ENCODE results near the gene ALG3.

ALG3 gene

DNA sequence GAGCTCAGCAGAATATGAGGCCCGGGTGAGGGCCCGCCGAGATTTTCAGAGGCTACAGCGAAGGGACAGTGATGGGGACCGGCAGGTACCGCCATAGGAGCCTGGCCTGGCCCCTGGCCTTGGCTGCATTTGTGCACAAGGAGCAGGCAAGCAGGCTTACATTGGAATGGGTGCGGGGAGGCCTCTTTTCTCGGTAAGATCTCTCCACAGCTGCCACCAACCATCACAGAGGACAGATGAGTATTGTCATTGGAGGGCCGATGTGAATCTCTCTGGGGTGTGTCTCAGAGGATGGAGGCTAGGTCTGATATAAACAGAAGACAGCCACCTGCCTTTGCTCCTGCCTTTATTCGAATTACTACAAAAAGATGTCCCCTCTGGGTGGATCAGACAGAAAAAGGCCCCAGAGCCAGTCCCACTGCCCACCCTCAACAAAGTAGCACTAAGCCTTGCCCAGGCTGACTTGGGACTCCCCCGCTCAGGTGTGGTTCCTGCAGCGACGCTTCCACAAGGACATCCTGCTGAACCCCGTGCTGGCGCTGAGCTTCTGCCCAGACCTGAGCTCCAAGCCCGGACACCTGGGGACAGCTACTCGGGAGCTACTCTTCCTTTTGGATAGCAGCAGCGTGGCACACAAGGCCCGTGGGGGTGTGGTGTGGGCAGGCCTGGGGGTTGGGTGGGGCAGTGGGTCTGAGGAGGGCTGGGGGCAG, 13.9 kb downstream of the ALG3 start:
- no peak for DNase-seq

DNA sequence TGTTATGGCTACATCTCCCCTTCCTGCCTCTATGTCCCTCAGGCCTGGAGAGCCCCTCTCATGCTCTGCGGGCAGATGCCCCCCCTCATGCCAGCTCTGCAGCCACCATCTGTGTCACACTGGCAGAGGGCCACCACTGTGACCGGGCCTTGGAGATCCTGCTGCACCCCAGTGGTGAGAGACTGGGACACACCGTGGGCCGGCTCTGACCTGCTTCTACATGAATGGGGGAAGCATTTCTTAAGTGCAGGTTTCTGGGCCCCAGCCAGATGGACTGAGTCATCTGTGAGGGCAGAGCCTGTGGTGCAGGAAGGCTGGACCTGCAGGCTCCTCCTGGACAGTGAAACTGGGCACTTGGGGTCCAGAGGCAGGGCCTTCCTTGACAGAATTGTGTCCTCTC, 14.5 kb downstream of the ALG3 start:
- DNase-seq = no peak

DNA sequence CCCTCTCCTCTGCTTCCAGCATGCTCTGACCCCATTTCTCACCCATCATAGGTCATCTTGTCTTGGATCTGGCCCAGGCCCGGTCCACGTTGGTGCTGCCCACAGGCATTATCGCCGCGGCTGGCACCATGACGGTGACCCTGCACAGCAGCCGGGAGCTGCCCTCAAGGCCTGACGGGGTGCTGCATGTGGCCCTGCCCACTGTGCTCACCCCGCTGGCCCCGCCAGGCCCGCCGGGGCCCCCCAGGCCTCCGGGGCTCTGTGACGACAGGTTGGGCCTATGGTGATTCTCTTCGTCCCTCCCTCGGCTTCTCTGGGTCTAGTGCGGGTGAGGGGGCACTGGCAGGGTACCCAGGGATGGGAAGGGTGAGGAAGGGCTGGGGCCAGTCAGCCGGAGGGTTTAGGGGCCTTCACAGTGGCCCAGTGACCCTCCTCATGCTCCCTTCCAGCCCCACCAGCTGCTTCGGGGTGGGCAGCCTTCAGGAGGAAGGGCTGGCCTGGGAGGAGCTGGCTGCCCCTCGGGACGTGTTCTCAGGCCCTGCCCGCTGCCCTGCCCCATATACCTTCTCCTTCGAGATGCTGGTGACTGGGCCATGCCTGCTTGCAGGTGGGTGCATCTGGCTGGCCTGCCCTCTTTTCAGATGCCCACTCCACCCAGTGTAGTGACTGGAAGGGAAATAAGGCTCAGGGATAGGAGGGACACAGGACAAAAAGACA, 15.5 kb downstream of the ALG3 start:
- DNase-seq = no peak

DNA sequence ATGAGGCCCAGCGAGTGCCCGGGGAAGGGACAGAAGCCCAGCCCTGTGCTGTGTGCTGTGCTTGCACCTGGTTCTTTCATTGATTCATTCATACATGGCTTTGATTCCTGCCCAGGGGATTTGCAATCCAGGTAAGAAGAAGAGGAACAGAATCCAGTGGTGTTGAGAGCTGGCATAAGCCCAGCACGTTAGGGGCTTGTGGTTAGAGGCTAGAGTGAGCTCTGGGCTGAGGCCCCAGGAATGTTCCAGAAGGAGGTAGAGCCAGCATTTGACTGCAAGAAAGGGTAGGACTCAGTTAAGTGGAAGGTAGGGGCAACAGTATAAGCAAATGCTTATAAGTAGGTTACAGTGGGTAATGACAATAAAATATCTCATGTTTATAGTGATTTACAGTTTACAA, 17.1 kb downstream of the ALG3 start:
- DNase-seq = no peak

DNA sequence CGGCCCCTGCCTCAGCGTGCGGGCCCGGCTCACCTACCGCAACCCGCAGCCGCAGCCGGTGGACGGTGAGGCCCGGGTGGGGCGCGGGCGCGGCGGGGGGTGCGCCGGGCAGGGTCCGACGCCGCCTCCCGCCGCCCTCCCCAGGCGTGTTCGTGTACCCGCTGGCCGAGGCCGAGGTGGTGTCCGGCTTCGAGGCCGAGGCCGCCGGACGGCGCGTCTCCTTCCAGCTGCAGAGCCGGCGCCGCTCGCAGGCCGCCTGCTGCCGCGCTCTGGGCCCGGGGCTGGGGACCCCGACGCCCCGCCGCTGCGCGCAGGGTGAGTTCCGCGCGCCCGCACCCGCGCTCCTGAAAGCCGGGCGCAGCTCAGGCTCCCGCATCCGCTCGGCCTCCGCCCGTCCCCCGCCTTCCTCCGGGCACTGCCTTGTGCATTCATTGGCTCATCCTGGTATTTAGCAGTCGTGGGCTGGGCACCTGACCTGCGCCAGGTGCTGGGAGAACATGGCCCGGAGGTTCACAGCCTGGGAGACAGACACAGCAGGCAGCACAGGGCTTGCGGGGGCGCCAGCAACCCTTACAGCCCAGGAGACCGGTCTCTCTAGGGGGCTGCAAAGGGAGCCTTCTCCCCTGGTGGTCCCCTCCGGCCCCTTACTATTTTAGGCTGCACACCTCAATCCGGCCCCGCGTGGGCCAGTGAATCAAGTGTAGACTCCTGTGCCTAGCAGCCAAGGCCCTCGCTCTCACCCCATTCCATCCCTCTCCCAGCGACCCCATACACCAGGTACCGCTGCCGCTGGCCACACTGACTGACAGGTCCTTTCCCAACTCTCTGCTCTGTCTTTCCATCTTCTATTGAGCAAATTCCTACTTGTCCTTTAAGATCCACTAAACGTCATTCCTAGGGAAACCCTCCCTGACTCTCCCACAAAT, 17.9 kb downstream of the ALG3 start:
- DNase-seq = no peak

DNA sequence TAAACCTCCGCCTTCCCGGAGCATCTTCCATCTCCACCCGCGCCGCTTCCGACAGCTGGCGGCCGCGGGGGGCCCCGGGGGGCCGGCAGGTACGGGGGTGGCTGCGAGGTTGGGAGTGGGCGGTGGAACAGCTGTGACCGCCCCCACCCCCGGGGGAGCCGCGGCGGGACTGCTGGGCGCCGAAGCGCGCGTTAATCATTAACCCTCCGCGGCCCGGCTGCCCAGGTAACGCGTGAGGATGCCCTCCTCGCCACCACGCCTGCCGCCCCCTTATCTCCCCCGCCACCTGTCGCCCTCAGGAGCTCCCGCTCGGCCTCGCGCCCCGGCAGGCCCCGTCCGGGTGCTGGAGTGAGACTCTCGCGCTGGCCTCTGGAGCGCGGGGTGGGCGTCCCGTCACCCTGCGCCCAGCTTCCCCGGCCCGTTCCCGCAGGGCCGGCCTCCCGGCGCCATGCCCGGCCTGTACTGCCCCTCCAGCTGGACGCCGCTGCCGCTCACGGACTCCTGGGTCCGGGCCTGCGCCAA, 18.6 kb downstream of the ALG3 start:
- peak; percentile 69 for DNase-seq

DNA sequence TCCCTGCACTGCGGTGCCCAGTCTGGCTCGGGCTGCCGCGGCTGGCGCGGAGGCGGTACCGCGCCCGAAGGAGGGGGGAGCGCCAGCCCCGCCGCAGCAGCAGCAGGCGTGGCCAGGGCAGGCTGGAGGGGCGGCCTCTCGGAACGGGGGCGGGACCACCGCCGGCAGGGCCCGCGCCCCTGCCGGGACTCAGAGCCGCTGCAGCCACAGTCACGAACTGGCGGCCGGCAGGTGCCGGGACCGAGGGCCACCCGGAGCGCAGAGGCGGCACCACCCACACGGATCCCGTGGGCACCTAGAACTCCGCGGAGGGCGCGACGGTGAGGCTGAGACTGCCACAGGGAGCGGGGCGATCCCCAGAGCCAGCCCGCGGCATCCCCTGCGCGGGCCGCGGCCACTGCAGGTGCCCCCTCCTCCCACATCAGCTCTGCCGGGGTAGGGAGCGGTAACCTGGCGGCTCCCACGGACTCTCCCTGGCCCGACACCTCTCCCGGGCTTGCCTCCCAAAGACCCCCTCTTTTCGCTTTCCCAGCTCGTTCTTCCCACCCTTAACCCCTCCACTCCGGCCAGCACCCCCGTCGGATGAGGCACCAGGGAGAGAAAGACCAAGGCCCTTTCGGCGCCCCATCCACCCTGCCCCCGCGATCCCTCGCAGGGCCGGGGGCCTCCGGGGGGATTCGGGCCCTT, 19.2 kb downstream of the ALG3 start, which contains the start of gene VWA5B2:
VWA5B2 (plus strand) TSS at position 192 of the 687 bp plus-strand sequence. CDS start 944 bp downstream, outside the sequence.
- peak; percentile 92 for DNase-seq

DNA sequence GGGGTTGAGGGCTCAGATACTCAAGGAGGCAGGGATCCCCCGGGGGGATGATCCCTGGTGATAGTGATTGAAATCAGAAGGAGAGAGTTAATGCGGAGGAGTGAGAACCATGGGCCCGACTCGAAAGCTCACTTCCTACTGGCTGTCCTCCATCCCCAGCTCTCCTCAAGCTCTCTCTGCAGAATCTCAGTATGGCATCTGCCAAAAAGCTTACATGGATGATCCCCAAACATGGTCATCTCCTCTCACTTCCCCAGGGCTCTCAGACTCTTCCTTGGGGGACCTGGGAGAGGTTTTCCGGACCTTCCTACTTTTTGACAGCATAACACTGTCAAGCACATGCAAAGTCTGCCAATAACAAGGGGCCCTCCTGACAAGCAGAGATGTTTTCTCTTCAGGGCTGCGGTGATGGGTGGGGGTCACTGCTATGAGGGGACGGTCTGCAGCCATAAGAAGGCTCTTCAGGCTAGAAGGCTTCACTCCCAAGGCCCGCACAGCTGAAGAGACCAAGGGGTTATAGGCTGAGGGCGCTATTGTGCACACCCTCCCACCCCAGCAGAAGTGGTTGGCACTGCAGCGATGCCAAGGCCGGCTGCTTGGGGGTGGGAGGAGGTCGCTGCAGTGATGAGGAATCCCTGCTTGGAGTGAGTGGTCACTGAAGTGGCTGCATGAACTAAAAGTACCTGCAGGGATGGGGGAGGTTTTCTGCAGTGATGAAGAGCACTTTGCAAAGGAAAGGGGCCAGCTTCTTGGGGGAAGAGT, 20.2 kb downstream of the ALG3 start:
- DNase-seq = no peak

DNA sequence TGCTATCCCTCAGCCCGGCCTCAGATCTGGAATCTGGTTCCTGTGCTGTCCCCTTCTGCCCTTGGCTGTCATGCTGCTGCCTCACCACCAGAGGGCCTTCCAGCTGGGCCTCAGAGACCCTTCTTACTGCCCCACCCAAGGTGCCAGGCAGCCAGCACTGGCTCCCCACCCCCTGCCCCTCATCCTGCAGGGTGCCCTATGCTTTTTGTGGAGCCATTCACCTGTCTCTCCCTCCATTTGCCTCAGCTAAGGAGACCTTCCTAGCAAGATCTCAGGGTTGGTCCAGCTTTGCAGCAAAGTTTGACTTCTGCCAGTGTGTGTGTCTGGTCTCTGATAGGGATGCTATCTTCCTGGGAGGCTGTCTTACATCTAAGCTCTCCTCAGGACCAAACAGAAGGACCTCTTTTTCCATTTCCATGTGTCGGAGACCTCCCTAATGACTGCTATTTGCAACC, 21.3 kb downstream of the ALG3 start:
- DNase-seq = peak; percentile 57

DNA sequence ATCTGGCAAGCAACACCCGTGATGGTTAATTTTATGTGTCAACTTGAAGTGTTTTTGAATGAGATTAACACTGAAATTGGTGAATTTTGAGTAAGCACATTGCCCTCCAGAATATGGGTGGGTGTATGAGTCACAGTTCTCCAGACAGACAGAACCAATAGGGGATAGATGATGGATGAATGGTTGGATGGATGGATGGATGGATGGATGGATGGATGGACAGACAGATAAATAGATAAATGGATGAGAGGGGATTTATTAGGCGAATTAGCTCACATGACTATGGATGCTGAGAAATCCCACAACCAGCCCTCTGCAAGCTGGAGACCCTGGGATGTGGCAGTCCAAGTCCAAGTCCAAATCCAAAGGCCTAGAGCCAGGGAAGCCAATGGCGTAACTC, 24.8 kb downstream of the ALG3 start:
- DNase-seq = no peak

DNA sequence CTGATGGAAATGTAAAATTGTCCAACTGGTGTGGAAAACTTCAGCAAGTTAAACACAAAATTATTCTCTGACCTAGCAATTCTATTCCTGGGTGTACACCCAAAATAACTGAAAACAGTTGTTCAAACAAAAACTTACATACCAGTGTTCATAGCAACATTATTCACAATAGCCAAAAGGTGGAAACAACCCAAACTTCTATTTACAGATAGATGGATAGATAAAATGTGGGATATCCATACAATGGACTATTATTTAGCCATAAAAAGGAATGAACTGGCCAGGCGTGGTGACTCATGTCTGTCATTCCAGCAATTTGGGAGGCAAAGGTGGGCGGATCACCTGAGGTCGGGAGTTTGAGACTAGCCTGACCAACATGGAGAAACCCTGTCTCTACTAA, 26.2 kb downstream of the ALG3 start:
- DNase-seq = no peak

DNA sequence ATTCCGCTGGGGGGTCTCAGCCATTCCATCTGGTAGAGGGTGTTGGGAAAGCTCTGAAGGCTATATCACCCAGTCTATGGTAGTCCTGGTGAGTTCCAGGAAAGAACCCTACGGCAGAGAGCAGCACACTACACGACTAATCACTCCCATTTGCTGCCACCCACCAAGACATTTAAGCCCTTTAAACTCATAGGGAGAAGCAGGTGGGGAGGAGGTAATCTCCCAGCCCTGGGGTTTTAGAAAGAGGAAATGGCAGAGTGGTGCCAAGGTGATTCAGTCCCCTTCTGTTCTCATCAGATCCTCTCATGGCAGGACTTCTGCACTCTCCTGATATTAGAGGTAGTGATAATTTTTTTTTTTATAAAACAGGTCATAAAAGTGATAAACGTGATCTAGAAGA, 29.9 kb downstream of the ALG3 start:
- DNase-seq = no peak

DNA sequence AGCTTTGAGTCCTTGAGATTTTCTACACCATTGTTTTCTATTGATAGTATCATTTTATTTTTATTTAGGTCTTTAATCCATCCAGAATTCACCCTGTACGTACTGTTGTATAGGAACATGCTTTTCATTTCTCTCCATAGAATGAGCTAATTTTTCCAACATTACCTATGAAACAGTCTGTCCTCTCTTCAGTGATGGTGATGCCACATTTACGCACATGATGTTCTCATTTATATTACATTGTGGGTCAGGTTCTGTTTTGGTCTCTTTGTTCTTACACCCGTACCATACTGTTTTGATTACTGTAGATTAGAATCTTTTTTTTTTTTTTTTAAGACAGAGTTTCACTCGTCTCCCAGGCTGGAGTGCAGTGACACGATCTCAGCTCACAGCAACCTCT, 37.0 kb downstream of the ALG3 start:
- no peak for DNase-seq

DNA sequence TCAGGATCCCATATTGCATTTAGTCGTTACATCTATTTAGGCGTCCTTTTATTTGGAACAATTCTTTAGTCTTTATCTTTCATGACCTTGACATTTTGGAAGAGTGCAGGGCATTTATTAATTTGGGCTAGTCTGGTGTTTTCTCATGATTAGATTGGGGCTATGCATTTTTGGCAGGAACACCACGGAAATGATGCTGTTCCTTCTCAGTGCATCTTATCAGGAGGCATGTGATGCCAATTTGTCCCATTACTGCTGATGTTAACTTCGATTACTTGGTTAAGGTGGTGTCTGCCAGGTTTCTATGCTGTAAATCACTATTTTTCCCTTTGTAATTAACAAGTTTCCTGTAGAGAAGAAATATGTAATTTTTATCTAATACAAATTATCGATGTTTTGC, 37.5 kb downstream of the ALG3 start:
- no peak for DNase-seq

DNA sequence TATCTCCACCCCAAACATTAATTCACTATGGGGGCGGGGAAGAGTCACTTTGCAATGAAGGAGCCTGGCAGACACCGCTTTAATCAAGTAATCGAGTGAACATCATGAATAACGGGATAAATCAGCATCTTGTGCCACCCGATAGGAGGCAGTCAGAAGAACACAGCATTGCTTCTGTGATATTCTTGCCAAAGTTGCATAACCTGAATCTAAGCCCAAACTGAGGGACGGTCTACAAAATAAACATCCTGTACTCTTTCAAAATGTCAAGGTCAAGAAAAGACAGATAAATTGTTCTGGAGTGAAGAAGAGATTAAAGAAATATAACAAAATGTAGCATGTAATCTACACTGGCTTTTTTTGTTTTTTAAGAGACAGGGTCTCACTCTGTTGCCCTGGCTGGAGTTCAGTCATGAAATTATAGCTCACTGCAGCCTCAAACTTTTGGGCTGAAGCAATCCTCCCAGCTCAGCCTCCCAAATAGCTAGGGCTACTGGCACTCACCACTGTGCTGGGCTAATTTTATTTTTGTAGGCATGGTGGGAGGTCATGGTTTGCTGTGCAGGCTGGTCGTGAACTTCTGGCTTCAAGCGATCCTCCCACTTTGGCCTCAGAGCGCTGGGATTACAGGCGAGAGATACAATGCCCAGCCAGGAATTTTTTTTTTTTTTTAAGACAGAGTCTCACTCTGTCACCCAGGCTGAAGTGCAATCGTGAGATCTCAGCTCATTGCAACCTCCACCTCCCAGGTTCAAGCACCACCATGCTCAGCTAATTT, 39.4 kb downstream of the ALG3 start:
- DNase-seq = no peak

DNA sequence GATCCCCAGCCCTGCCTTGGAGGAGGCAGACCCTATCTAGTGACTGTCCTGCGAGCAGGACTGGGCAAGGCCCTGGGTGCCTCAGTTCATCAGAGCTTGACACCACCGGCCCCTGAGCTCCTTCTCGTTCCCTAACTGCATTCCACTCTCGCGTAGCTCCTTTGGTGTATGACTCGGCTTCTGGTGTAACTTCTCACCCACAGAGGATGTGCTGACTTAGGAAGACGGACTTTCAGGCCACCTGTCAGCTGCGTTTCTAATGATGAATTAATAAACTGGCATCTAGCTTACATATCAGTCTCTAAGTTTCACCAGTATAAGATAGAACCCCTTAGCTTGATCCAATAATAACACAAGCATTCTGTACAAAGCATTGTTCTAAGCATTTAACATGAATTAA, 45.2 kb downstream of the ALG3 start:
- no peak for DNase-seq

DNA sequence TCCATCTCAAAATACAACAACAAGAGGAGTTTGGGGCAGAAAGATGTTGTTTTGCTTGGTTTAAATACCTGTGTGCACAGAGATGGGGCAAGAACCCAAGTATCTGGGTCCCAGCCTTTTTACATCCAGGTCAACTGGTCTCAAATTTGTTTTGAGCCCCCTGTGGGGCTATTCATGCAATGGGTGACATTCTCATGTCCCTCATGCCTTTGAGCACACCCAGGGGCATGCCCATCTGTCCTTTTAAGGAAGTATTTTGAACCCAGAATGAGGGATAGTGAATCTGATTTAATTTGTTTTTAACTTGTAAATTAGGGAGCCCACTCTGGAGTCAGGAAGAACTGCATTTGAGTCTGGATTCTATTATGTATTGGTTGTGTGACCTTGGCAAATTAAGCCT, 47.9 kb downstream of the ALG3 start:
- DNase-seq = no peak

DNA sequence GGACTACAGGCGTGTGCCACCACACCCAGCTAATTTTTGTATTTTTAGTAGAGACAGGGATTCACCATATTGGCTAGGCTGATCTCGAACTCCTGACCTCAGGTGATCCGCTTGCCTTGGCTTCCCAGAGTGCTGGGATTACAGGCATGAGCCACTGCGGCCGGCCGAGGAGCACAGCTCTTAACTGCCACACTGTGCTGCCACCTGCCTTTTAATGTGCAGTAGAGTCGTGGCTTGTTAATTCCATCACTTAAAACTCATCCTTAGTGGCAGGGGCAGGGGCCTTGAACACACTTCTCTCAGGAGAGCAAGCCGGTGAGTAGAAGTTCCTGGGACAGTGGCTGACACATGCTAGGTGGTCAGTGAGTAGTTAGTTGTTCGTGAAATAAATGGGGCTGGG, 50.3 kb downstream of the ALG3 start:
- no peak for DNase-seq

DNA sequence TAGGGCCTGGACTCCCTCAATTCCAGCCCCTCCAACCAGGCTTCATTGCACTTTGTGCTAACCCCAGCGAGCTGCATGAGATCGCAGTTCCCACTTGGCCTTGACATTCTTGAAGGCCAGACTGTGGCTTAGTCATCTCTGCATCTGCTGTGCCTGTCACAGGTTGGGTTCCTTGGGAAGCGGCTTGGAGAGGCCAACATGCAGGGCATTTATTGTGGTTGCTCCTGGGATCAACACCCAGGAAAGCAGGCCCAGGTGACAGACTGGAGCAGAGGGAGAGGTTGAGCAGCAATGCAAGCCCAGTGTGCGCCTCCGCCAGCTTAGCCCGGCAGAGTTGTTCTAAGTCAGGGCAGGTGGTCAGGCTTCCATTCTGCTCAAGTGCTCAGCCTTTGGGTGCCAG, 52.2 kb downstream of the ALG3 start:
- DNase-seq = no peak

DNA sequence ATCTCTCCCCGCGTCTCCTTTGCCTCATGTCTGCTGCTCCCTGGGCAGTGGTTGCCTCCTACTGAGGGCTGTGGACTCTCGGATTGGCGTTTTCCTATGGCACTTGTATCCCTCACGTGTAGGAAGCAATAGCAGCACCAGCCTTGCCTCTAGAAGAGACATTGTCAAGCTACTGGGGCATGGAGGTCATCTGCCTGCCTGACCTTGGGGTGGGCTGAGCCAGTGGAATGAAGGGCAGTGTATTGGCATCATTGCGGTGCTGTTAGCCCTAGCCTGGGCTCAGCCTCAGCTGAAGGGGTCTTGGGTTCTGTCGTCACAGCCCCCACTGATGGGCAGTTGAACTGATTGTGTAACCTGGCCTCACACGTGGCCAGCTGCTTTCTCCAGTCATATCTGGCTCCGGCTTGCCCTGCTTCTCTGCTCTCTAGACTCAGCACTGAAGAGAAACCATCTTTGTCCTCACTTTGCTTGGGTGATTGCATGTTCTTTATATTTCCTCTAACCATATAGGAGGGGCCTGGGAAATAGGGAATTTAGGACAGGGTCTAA, 54.7 kb downstream of the ALG3 start:
- DNase-seq = no peak

DNA sequence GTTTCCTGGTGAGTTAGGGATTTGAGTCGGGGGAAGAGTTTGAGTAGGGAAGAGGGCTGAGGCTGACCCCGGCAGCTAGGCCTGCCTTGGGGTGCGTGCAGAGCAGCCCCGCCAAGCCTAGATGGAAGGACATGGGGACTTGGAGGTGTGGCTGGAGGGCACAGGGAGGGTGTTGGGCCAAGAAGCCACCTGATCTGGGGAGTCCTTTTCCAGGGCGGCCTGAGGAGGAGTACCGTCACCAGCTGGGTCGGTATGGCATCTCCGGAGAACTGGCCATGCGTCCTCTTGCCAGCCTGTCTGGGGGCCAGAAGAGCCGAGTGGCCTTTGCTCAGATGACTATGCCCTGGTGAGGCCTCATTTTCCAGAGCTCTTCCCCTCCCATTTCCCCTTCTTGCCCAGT, 55.9 kb downstream of the ALG3 start:
- no peak for DNase-seq

Measured in NCI-H345 (cell line).